ENCODE results near the gene ZNF431. TPM values are rescaled to one million over a fixed set of nuclear protein-coding genes. Genes with fewer than 3 reads are reported as not detected.
A peak's percentile ranks its signal among the peaks of the same experiment; 100 is the strongest.

ZNF431 gene
- total and polyA plus RNA-seq, 9 of the 15 experiments (the other 6 are each of a cell fraction or from before 2014, with no cell fraction given) = 3.3 to 24.8 (median 13.5) TPM

DNA sequence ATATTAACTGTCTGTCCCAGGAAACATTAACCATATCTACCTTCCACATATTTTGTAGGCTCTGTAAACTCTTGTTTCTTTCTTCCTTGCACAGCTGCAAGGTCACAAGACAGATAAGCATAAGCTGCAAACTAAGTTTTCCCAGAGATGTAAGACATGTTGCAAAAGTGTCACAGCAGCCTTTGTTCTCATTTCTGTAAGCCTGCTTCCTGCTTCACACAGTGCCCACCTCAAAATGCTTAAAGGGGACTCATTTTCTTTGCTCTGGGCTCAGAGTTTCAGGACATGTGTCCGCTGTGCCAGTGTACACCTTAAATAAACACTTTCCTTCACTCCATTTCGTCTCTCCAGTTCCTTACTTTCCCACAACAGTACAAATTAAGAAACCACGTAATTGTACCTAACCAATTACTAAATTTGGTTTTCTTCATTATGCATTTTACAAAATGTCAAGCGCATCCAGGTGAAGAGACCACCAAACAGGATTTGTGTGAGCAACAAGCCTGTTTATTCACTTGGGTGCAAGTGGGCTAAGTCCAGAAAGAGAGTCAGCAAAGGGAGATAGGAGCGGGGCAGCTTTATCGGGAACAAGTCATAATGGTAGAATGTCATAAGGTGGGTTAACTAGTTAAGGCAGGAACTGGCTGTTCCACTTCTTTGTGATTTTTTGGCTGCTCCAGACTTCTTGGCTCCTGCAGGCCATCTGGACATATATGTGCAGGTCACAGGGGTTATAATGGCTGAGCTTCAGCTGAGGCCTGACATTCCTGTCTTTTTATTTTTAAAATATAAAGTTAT is 12.7 kb upstream of the ZNF431 start (continued):
- TF ChIP-seq, protein P1, sequence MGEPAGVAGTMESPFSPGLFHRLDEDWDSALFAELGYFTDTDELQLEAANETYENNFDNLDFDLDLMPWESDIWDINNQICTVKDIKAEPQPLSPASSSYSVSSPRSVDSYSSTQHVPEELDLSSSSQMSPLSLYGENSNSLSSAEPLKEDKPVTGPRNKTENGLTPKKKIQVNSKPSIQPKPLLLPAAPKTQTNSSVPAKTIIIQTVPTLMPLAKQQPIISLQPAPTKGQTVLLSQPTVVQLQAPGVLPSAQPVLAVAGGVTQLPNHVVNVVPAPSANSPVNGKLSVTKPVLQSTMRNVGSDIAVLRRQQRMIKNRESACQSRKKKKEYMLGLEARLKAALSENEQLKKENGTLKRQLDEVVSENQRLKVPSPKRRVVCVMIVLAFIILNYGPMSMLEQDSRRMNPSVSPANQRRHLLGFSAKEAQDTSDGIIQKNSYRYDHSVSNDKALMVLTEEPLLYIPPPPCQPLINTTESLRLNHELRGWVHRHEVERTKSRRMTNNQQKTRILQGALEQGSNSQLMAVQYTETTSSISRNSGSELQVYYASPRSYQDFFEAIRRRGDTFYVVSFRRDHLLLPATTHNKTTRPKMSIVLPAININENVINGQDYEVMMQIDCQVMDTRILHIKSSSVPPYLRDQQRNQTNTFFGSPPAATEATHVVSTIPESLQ (CRISPR knock-in tag; IDR thresholded peaks at IDR 0.05) = no peak
- TF ChIP-seq MTA3 (IDR thresholded peaks at IDR 0.05; ENCODE audit: borderline replicate concordance) (no peak), HDGF (IDR thresholded peaks at IDR 0.05) (0 out of 2 replicates have a peak, but pooled peaks have one; percentile 59), ZBTB9 (CRISPR knock-in tag; IDR thresholded peaks at IDR 0.05) (no peak), SRF (CRISPR knock-in tag; IDR thresholded peaks at IDR 0.05) (no peak), SETDB1 (IDR thresholded peaks at IDR 0.05; ENCODE audit: low read length) (no peak), GTF2A2 (tag; IDR thresholded peaks at IDR 0.05) (no peak), CBFA2T2 (conservative IDR thresholded peaks at IDR 0.05) (peak; percentile 83), KLF10 (CRISPR knock-in tag; IDR thresholded peaks at IDR 0.05) (no peak), THRAP3 (IDR thresholded peaks at IDR 0.05; ENCODE audit: borderline replicate concordance) (no peak), ZBED1 (IDR thresholded peaks at IDR 0.05) (no peak), ZNF512 (tag; IDR thresholded peaks at IDR 0.05) (no peak), ILF3 (IDR thresholded peaks at IDR 0.05; ENCODE audit: borderline replicate concordance) (no peak), XRCC5 (IDR thresholded peaks at IDR 0.05; ENCODE audit: low read depth, low read length) (no peak), MCM5 (IDR thresholded peaks at IDR 0.05; ENCODE audit: low read depth) (no peak), DACH1 (IDR thresholded peaks at IDR 0.05; ENCODE audit: partially characterized antibody) (peak; percentile 31), POLR2A (conservative IDR thresholded peaks at IDR 0.05) (no peak)
- TF ChIP-seq, protein P2, sequence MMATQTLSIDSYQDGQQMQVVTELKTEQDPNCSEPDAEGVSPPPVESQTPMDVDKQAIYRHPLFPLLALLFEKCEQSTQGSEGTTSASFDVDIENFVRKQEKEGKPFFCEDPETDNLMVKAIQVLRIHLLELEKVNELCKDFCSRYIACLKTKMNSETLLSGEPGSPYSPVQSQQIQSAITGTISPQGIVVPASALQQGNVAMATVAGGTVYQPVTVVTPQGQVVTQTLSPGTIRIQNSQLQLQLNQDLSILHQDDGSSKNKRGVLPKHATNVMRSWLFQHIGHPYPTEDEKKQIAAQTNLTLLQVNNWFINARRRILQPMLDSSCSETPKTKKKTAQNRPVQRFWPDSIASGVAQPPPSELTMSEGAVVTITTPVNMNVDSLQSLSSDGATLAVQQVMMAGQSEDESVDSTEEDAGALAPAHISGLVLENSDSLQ (IDR thresholded peaks at IDR 0.05) = no peak
- TF ChIP-seq, protein P3, sequence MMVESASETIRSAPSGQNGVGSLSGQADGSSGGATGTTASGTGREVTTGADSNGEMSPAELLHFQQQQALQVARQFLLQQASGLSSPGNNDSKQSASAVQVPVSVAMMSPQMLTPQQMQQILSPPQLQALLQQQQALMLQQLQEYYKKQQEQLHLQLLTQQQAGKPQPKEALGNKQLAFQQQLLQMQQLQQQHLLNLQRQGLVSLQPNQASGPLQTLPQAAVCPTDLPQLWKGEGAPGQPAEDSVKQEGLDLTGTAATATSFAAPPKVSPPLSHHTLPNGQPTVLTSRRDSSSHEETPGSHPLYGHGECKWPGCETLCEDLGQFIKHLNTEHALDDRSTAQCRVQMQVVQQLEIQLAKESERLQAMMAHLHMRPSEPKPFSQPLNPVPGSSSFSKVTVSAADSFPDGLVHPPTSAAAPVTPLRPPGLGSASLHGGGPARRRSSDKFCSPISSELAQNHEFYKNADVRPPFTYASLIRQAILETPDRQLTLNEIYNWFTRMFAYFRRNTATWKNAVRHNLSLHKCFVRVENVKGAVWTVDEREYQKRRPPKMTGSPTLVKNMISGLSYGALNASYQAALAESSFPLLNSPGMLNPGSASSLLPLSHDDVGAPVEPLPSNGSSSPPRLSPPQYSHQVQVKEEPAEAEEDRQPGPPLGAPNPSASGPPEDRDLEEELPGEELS (CRISPR knock-in tag; IDR thresholded peaks at IDR 0.05; ENCODE audit: borderline replicate concordance) = no peak
- TF ChIP-seq, protein P4, sequence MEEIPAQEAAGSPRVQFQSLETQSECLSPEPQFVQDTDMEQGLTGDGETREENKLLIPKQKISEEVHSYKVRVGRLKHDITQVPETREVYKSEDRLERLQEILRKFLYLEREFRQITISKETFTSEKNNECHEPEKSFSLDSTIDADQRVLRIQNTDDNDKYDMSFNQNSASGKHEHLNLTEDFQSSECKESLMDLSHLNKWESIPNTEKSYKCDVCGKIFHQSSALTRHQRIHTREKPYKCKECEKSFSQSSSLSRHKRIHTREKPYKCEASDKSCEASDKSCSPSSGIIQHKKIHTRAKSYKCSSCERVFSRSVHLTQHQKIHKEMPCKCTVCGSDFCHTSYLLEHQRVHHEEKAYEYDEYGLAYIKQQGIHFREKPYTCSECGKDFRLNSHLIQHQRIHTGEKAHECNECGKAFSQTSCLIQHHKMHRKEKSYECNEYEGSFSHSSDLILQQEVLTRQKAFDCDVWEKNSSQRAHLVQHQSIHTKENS (CRISPR knock-in tag; IDR thresholded peaks at IDR 0.05) = no peak
